Amygdala (tissue), 56 donors: ENCODE measurements around the gene ODAD4.
A peak's percentile ranks its signal among the peaks of the same experiment; 100 is the strongest.

ENCODE experiments used
- DNase-seq, 56 donors: peaks; one replicate each; lab custom pipeline; 2025; lab: John Stamatoyannopoulos, UW

The ODAD4 gene

GRCh38 chr17:41930009-41930832 lies at the start of gene ODAD4:
Gene ODAD4 (plus strand): TSS chr17:41930617. CDS start chr17:41930724, 107 bp downstream.
- DNase-seq, result peak; percentile 70 to 97 (median 91)

DNA sequence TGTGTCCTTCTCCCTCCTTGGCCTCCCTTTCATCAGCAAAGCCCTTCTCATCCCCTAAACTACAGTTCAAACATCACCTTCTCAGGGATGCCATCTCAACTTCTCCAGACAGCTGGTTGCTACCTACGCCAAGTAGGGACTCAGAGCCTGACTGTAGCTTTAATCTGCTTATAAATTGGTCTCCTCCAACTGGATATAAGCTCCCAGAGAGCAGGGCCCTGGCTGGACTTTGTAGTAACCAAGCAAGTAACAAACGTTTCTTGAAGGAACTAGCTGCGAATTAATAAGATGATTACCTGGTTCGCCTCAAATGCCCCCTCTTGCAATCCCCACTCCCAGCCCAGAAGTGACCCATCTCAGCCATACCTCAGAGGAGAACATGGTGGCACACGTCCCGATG lies 47.7 kb upstream of the ODAD4 start:
- no peak for DNase-seq

GRCh38 chr17:41885733-41886132 lies 44.7 kb upstream of the ODAD4 start:
- peak in 1 of 56 donors; percentile 3 for DNase-seq

DNA sequence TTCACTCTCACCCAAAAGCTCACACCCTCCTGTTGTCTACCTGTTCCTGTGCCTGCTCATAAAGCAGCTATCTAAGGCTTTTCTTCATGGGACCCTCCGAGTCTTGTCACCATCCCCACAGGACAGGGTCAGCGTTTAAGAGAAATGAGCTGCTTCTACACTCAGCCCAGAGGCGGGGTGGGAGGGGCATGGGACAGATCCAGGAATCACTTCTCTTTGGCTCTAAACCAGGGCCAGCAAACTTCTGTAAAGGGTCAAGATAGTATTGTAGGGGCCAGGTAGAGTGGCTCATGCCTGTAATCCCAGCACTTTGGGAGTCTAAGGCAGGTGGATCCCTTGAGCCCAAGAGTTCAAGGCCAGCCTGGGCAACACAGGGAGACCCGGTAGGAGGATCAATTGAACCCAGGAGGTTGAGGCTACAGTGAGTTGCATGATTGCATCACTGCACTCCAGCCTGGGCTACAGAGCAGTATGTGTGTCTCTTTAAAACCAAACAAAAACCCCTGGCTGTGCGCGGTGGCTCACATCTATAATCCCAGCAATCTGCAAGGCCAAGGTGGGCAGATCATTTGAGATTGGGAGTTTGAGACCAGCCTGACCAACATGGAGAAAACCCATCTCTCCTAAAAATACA lies 42.0 kb upstream of the ODAD4 start:
- peak in 2 of 56 donors; percentile 8 to 25 for DNase-seq

DNA sequence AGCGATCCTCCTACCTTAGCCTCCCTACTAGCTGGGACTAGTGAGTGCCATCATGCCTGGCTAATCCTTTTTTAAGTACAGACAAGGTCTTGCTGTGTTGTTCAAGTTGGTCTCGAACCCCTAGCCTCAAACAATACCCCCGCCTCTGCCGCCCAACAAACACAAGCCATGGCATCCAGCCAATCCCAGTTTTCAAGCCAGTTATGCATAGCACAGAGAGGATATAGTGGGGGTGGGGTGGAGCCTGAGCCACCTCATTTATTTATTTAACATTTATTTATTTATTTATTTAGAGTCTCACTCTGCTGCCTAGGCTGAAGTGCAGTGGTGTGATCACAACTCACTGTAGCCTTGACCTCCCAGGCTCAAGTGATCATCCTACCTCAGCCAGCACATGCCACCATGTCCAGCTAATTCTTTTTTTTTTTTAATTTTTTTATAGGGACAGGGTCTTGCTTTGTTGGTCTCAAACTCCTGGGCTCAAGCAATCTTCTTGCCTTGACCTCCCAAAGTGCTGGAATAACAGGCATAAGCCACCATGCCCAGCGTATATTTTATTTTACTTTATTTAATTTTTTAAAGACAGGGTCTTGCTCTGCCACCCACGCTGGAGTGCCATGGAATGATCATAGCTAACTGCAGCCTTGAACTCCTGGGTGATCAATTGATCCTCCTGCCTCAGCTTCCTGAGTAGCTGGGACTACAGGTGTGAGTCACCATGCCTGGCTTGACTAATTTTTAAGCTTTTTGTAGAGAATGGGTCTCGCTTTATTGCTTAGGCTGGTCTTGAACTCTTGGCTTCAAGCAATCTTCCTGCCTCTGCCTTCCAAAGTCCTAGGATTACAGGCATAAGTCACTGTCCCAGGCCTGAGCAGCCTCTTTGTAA lies 39.0 kb upstream of the ODAD4 start:
- DNase-seq, result no peak

GRCh38 chr17:41892021-41892376 lies 38.4 kb upstream of the ODAD4 start:
- DNase-seq, result no peak

DNA sequence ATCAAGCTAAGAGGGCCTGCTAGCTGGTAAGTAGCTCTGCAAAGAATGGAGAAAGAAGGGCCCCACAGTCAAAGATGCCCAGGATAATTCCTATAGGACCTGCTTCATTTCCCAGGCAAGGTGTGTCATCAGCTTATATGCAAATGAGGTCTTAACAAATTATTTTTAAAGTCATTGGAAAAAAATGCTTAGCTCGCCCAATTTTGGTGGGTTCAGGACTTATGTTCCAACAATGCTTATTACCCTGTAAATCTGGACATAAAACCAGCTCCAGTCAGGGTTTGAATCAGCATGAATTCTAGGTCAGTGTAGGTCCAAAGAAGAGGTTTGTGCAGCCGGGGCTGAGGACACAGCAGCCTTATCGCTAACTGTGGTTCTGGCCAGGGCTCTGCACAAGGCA lies 37.0 kb upstream of the ODAD4 start:
- no peak for DNase-seq

DNA sequence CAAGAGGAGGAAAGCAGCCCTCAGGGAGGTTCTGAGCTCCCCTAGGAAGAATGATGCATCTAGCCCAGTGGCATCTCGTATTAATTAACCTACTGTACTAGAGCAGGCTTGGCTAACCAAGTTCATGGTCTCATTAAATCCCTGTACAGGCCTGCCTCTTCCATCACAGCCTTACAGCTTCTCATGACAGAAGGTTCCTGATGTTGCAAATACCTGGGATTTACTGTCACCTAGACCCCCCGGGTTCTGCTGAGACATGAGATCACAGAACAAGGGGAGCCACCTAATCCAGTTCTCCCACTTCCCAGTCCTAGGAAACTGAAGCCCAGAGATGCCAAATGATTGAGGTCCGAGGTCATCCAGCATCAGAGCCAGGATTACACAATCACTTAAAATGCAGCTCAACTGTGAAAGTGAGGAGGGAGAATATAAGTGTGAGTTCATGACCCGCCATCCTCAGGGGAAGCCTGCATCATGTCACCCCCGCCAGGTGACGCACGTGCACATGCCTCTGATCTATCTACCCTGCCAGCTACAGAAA lies 35.6 kb upstream of the ODAD4 start:
- no peak for DNase-seq

DNA sequence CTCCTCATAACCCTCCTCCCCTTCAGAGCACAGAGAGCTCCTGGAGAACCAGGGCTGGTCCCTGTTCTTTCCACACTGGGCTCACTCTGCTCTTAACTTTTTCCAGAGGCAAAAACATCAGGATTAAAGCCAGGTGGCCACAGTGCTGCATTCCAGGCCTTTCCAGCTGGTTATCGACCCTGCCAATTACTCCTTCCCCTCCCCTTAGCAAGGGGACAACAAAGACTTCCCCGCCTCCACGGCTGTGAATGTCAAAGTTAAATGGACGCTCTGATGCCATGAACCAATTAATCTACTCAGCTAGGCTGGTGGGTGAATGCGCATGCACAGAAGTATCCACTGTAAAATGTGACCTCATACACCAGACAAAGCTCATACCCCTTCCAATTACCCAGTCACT lies 34.8 kb upstream of the ODAD4 start:
- DNase-seq, result no peak

DNA sequence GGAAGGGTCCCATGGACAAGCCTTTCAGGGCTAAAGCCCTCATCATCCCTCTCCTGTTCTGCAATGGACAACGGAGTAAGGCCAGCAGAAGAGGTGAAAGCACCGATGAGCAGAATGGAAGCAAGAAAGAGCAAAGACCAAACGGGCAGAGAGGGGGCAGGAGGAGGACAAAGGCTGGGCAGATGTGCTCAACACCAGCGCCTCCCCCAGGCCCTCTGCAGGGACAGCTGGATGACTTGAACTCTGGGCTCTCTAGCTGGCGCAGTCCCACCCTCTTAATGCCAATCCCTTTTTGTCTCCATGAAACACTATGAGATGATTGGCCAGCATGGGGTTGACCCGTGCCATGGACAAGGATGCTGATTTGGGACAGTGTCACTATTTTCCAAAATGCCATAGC lies 33.7 kb upstream of the ODAD4 start:
- no peak for DNase-seq

GRCh38 chr17:41901646-41902045 lies 28.8 kb upstream of the ODAD4 start:
- DNase-seq, result no peak

DNA sequence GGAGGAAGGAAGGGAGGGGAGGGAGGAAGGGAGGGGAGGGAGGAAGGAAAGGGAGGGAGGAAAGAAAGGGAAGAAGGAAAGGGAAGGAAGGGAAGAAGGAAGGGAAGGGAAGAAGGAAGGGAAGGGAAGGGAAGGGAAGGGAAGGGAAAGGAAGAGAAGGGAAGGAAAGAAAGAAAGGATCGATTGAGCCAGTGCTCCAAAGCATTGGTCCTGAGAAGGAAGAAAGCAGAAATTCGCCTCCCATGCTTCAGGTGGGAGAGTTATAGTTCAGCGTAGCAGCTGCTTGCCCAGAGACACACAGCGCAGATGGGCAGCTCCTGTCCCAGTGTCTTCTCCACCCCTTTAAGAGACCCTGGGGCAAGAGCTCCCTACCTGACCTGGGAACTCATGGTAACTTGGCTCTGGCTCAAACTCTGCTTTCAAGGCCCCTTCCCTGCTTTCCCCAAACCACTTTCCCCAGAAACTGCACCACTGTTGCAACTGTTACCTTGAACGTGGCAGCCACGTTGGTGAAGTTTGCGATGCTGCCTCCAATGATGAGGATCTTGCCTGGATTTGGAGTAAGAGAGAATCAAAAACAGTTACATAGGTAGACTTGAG lies 26.1 kb upstream of the ODAD4 start:
- DNase-seq, result no peak

DNA sequence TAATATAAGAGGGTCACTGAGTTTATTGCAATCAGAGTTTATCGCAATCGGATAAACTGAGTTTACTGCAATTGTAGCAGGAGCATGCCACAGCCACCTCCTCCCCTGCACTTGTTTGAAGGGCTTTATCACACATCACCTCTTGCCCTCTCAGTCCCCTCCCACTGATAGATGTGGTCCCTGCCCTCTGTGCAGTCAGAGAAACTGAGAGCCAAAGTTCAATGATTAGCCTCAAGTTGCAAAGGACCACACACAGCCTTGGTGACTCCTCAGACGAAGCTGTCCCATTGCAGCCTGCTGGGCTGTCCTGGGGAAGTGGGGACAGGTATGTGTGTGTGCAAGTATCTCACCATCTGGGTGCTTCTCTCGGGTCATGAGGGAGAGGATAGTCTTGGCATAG lies 25.2 kb upstream of the ODAD4 start:
- no peak for DNase-seq

DNA sequence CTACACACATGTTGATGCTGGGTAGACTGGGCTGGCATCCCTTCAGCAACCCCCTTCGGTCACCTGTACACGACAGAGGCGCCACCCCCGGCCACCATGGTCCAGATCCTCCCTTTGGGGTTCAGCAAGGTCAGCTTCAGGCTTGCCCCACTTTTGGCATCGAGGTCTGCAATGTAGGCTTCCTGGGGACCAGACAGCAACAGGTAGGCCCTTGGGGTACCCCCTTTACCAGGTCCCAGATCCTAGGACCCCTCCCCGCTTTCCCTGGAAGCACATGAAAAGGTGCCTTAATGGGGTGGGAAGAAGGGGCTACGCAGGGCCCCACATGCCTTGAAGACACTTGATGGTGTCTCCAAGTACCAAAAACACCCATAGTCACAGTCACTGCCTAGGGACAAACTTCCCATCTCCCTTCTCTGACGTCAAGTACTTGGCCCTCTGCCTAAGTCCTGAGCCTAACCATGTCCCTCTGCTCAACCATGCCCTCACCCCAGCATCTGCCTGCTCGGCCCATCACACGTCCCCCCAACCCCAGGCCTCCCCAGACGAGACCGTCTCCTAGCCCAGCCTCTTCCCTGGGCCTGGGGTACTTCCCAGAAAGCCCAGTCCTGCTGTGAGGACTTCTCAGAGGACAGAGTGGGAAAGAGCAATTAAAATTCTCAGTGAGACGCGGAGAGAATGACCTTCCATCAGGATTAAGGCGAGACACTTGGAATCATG lies 23.8 kb upstream of the ODAD4 start:
- no peak for DNase-seq

DNA sequence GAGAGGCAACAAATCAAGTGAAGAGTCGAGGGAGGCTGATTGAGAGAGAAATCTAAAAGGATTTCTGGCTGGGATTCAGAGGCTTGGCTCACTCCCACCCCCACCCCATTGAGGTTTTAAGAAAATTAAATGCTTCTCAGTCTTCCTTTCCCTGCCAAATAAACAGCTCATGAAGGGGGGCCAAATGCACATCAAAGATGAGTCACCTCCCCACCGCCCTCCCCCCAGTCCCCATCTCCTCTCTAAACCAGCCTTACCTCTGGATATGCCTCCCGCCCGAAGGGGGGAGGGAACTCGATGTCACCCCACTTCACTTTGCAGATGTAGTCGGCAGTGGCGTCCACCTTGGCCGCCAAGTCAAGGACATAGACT lies 23.2 kb upstream of the ODAD4 start:
- peak in 3 of 56 donors; percentile 6 to 25 (median 24) for DNase-seq

GRCh38 chr17:41907633-41908539 lies 22.5 kb upstream of the ODAD4 start:
- no peak for DNase-seq

GRCh38 chr17:41909088-41909487 lies 21.3 kb upstream of the ODAD4 start:
- DNase-seq, result no peak

GRCh38 chr17:41910701-41911391 lies 19.6 kb upstream of the ODAD4 start:
- DNase-seq, result peak in 2 of 56 donors; percentile 2 to 7
